MG63 (cell line): ENCODE data around the gene RANBP3. TPM values are rescaled to one million over a fixed set of nuclear protein-coding genes. Genes with fewer than 3 reads are reported as not detected.

Experiments used
- DNase-seq: peaks from one replicate; pipeline ENCODE4 v3.0.0-alpha.2; 2020
- H3K27me3 ChIP-seq: fragments of 250-450 bp; sonication (Bioruptor Pico); 2 replicates; pipeline ENCODE4 v1.5.1; 2020; ENCODE audit warnings: mild to moderate bottlenecking, moderate library complexity
- H3K36me3 ChIP-seq: fragments of 250-450 bp; sonication (Bioruptor Pico); 2 replicates; pipeline ENCODE4 v1.5.1; 2020; ENCODE audit warnings: mild to moderate bottlenecking, moderate library complexity
- H3K4me3 ChIP-seq: fragments of 250-450 bp; sonication (Bioruptor Pico); 2 replicates; pipeline ENCODE4 v1.5.1; 2020; ENCODE audit warnings: mild to moderate bottlenecking, moderate library complexity
- H3K9me3 ChIP-seq: fragments of 250-450 bp; sonication (Bioruptor Pico); 2 replicates; pipeline ENCODE4 v1.5.1; 2020; ENCODE audit warnings: mild to moderate bottlenecking, moderate library complexity
- total RNA-seq: library from RNA; depleted of rRNA; stranded (reverse); fragments of >200 nt; shearing (Covaris generic); gene quantifications from 2 replicates; pipeline ENCODE4 v1.2.3, GENCODE V29; 2014; ENCODE audit warnings: low replicate concordance

Gene RANBP3
- total RNA-seq, 1 experiment from 2014 or later = 43.4 TPM

DNA sequence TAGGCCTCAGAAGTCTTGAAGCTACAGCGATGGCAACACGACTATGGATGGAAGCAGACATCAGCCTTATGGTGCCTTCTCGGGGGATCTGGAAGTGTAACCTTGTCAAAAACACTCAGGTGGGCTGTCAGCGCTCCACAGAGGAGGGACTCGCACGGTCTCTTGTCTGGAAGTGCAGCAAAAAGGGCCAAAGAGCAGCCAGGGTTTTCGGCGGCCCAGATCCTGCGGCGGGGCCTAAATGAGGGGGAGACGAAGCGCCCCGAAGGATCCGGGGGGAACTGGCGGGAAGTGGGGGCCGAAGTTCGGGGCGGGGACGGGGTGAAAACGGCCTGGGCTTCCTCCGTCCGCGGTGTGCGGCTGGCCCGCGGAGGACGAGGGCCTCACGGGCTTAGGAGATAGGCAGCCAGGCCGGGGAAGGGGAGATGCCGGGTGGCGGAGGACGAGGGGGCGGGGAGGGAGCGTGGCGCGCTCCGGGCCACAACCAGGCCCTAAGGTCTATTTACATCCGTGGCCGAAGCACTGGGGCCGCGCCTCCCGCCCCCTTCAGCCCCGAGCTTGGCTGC lies 637 bp downstream of the RANBP3 start:
- no peak for DNase-seq
- no peaks in the 10 kb centered on the region for H3K27me3 ChIP-seq

DNA sequence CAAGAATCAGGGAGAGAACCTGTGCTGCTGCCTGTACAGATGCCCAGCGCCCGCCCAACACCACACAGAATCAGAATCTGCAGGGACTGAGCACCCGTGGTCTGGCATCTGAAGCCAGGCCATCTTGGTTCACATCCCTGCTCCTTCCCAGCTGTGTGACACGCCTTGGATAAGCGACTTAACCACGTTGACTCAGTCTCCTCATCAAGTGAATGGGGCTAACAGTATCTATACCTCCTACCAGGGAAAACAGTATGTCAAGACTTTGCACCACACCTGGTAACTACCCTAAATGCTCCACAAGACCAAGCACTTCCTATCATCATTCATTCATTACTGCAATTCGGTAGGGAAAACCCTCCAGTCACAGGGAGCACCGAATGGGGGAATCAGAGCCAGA lies 1.2 kb downstream of the RANBP3 start:
- Histone ChIP-seq H3K36me3 (no peaks in the 10 kb centered on the region; the same call in none of the 2 replicates), H3K27me3 (no peaks in the 10 kb centered on the region), H3K4me3 (peak overlapping the region; percentile 75), H3K9me3 (no peaks in the 10 kb centered on the region)
- no peak for DNase-seq

More for the DNA sequence above, 637 bp downstream of the RANBP3 start:
- H3K9me3 ChIP-seq = no peaks in the 10 kb centered on the region
- H3K4me3 ChIP-seq = peak overlapping the region; percentile 75
- H3K36me3 ChIP-seq = no peaks in the 10 kb centered on the region; the same call in none of the 2 replicates

GRCh38 chr19:5975388-5975728 lies 2.6 kb downstream of the RANBP3 start:
- Histone ChIP-seq H3K4me3 (no peak overlapping the region), H3K27me3 (no peaks in the 10 kb centered on the region), H3K36me3 (no peaks in the 10 kb centered on the region; the same call in 1 of the 2 replicates), H3K9me3 (no peaks in the 10 kb centered on the region)
- DNase-seq = no peak

DNA sequence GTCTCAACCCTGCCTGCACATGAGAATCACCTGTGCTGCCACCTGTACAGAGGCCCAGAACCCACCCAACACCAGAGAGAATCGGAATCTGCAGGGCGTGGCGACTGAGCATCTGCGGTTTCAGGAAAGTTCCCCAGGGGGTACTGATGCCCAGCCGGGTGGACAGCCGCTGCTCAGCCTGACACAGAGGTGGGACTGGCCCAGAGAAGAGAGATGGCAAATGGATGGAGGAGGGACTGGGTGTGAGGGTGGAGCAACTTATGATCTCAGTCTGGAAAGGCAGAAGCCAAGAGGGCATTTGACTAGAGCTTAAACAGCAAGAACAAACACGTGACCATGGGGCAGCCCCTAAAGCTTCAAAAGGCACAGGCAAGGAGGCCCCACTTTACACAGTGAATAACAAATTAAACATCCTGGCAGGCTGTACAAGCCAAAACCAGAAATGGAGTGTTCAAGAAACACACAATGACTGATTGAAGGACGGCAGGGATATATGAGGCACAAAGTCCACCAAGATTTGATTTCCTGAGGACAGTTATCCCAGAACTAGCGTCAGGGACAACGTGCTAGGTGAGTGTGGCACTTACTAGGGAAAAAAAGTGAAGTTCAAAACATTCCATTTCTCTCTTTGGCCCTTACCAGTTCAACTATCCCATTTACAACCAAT lies 3.1 kb downstream of the RANBP3 start:
- Histone ChIP-seq H3K27me3 (no peaks in the 10 kb centered on the region), H3K4me3 (no peak overlapping the region), H3K9me3 (no peaks in the 10 kb centered on the region), H3K36me3 (no peaks in the 10 kb centered on the region; the same call in 1 of the 2 replicates)
- no peak for DNase-seq

- DNase-seq = no peak
- Histone ChIP-seq H3K9me3 (no peaks in the 10 kb centered on the region), H3K4me3 (no peak overlapping the region), H3K27me3 (no peaks in the 10 kb centered on the region), H3K36me3 (no peaks in the 10 kb centered on the region; the same call in 1 of the 2 replicates)
These were observed 3.9 kb downstream of the RANBP3 start for GRCh38 chr19:5973867-5974635.

GRCh38 chr19:5973376-5973775 lies 4.6 kb downstream of the RANBP3 start:
- Histone ChIP-seq H3K9me3 (no peaks in the 10 kb centered on the region), H3K4me3 (no peak overlapping the region), H3K36me3 (no peaks in the 10 kb centered on the region; the same call in 1 of the 2 replicates), H3K27me3 (no peaks in the 10 kb centered on the region)
- DNase-seq = no peak

DNA sequence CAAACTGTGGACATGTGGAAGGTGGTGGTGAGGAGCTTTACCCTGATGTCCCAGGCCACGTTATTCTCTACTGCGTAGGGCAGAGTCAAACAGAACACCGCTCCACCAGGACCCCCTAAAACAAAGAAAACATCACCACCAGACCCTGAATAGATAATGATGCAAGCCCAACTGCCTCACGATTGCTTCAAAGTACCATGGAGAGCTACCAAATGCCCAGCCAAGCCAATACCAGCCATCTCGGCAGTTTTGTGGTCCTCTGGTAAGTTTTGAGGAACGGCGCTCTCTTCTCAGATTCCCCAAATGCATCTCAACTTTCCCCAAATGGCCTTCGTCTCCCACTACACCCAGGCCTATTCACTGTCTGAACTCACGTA lies 5.6 kb downstream of the RANBP3 start:
- H3K27me3 ChIP-seq = no peaks in the 10 kb centered on the region
- no peak overlapping the region for H3K4me3 ChIP-seq
- peaks cover 3% of the 10 kb centered on the region for H3K36me3 ChIP-seq
- DNase-seq = no peak
- H3K9me3 ChIP-seq = no peaks in the 10 kb centered on the region

DNA sequence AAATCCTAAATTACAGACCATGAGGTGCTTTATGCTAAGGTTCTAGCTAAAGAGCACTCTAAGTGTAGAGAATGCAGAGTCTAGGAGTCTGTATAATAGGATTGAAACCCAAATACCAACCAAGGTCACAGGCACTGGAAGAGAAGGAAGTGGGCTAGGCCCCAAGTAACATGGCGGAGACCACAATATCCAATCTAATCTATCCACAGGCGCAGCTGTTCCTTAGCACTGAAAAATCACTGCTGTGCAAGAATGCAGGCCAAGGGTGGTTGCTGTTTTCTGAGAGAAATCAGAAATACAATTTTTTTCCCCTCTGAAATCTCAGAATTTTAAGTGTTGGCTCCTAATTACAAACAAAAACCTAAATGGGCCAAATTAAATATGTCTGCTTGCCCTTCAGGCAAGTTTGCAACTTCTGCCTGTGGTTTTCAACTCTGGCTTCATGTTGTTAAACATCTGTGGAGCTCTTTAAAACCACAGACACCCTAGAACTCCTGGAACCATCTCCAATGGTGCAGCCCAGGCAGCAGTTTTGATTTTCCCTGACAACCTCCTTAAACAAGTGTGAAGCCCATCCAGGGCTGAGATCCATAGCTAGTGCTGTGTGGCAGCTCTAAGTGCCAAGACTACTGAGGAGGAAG lies 6.1 kb downstream of the RANBP3 start:
- no peak overlapping the region for H3K4me3 ChIP-seq
- no peak for DNase-seq
- no peaks in the 10 kb centered on the region for H3K9me3 ChIP-seq
- no peaks in the 10 kb centered on the region for H3K27me3 ChIP-seq
- H3K36me3 ChIP-seq = peaks cover 3% of the 10 kb centered on the region

GRCh38 chr19:5969476-5969875 lies 8.5 kb downstream of the RANBP3 start:
- H3K9me3 ChIP-seq = no peaks in the 10 kb centered on the region
- DNase-seq = no peak
- no peak overlapping the region for H3K4me3 ChIP-seq
- peaks cover 3% of the 10 kb centered on the region for H3K36me3 ChIP-seq
- H3K27me3 ChIP-seq = no peaks in the 10 kb centered on the region

DNA sequence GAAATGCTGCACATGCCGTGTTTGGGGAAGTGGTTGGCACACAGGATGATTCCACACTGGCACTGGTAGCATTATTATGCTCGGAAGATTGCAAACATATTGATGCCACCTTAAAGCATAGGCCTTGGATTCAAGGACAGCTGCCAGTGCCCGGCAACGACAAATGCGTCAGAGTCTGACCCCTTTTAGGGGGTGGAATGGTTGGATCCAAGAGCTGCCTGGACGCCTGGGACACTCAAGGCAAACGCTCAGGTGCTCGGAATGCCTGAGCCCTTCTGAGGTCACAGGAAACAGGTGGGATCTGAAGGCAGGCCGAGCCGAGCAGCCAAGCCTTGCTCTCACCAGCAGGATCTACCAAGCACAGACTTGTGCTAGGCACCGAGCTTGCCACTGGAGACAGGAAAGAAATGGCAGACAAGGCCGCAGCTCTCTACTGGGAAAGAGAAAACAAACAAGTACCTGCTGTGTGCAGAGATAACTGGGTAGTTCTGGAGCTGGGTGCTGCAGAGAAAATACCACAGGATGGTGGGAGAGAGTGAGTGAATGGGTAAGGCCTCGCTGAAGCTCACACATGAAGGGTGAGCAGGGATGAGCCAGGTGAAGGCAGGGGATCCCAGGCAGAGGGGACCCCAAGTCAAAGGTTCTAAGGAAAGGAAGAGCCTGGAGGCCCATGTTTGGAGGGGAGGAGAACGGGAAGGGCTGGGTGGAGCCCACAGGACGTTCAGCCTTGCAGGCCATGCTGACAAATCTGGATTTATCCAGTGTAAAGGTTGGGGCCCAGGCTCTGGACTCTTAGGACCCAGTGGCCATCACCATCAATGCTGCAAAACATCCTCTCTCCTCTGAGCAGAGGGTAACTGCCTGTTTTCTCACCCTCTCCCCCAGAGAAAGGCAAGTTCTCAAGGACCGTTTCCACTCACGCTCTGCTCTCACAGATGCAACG lies 9.2 kb downstream of the RANBP3 start:
- H3K9me3 ChIP-seq = no peaks in the 10 kb centered on the region
- H3K36me3 ChIP-seq = peaks cover 3% of the 10 kb centered on the region
- no peak for DNase-seq
- no peak overlapping the region for H3K4me3 ChIP-seq
- no peaks in the 10 kb centered on the region for H3K27me3 ChIP-seq

DNA sequence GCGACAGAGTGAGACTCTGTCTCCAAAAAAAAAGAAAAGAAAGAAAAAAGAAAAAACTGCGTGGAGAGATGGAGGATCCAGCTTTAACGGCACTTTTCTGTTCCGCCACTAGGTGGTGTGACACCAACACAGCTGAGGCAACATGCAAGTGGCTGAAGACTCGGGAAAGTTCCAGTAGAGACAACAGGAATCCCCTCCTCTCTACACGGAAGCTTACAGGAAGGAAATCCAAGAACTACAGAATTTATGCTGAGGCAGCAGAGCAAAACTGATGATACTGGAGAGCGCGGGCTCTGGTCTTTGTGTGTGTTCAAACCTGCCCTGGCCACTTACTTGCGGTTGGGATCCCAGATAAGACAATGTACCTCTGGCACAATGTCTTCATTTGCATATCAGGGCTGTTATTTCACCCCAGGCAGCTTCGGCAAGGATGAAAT lies 9.9 kb downstream of the RANBP3 start:
- H3K27me3 ChIP-seq = no peaks in the 10 kb centered on the region
- H3K9me3 ChIP-seq = no peaks in the 10 kb centered on the region
- H3K4me3 ChIP-seq = no peak overlapping the region
- H3K36me3 ChIP-seq = peaks cover 3% of the 10 kb centered on the region
- DNase-seq = peak; percentile 46

GRCh38 chr19:5967571-5967970 lies 10.4 kb downstream of the RANBP3 start:
- Histone ChIP-seq H3K36me3 (peaks cover 3% of the 10 kb centered on the region), H3K4me3 (no peak overlapping the region), H3K27me3 (no peaks in the 10 kb centered on the region), H3K9me3 (no peaks in the 10 kb centered on the region)
- no peak for DNase-seq

DNA sequence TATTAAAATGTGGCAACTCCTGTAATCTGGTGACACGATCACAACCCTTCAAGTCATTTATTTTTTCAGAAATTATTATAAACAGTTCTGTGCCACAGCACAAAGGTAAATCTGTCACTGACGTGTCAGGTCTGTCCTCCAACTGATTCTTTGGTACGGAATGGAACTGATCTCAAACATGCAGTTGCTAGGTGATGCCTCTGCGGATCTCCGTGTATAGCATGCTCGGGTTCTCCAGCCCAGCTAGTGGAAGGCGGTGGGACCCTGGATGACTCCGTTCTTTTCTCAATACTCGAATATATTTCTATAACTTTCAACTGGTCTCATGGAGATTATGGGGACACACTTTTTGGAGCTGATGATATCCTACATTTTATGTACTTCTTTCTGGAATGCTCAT lies 11.0 kb downstream of the RANBP3 start:
- Histone ChIP-seq H3K27me3 (no peaks in the 10 kb centered on the region), H3K9me3 (no peaks in the 10 kb centered on the region), H3K36me3 (peaks cover 3% of the 10 kb centered on the region), H3K4me3 (no peak overlapping the region)
- no peak for DNase-seq

DNA sequence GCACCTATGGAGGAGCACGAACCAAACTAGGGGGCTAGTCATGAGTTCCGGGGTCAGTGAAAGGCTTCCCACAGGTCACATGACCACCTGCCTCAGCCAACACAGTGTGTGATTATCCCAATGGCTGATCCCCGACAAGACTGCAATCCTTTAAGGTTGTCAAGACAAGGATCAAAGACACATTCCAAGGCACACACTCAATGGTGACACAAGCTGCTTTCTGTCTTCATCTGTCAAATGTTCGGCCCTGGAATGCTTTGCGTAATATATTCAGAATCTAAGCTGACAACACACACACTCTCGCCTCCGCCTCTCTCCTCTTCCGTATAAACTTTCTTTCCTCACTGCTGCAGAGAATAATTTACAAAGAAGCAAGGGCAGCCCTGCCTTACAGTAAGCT lies 11.7 kb downstream of the RANBP3 start:
- H3K27me3 ChIP-seq = no peaks in the 10 kb centered on the region
- no peaks in the 10 kb centered on the region for H3K9me3 ChIP-seq
- peaks cover 3% of the 10 kb centered on the region for H3K36me3 ChIP-seq
- DNase-seq = no peak
- H3K4me3 ChIP-seq = no peak overlapping the region

GRCh38 chr19:5964816-5965565 lies 12.9 kb downstream of the RANBP3 start:
- DNase-seq = no peak
- Histone ChIP-seq H3K4me3 (no peak overlapping the region), H3K27me3 (no peaks in the 10 kb centered on the region), H3K36me3 (peaks cover 3% of the 10 kb centered on the region), H3K9me3 (no peaks in the 10 kb centered on the region)

DNA sequence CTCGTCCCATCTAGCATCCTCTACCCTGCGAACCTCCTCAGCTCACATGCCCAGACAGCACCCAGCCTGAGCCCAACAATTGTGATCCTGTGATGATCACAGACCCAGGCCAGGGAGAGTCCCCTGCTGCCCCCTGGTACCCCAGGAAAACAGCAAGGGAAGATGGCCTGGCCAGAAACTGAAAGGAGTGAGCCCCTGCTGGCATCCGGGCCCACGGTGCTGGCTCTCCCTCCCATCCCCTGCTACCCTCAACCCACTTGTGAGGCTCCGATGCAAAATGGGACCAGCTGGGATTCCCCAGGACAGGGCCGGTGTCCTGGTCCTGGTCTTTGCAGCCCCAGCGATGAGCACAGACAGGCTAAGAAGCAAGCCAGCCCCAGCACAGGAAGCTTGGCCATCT lies 14.1 kb downstream of the RANBP3 start:
- H3K9me3 ChIP-seq = no peaks in the 10 kb centered on the region
- DNase-seq = no peak
- no peak overlapping the region for H3K4me3 ChIP-seq
- peaks cover 3% of the 10 kb centered on the region for H3K36me3 ChIP-seq
- no peaks in the 10 kb centered on the region for H3K27me3 ChIP-seq
